ENCODE measurements around the gene ANLN.
"Not testable (repeated sequence)": the region's sequence is repeated elsewhere in the genome, so short reads cannot be mapped to it uniquely, and the experiment has no call there.

Gene ANLN

DNA sequence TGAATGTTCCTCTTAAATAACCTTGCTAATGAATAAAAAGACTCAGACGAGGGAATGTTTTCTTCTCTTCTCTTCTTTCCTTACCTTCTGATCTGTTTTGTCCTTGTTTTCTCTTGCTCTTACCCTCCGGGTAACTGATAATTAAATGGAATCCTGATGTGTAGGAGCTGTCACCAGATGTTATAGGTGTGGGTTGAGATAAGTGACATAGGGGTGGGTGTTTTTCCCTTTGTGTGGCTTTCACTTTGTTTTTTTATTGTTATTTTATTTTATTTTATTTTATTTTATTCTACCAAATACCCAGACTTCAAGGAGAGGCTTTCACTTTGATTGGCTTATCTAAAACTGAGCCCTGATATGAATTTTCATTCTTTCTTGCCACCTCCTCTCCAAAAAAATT is 25.5 kb downstream of the ANLN start:
- DNase-seq, result no peak

- DNase-seq, result no peak
These were observed 26.6 kb downstream of the ANLN start for GRCh38 chr7:36416251-36416650.

DNA sequence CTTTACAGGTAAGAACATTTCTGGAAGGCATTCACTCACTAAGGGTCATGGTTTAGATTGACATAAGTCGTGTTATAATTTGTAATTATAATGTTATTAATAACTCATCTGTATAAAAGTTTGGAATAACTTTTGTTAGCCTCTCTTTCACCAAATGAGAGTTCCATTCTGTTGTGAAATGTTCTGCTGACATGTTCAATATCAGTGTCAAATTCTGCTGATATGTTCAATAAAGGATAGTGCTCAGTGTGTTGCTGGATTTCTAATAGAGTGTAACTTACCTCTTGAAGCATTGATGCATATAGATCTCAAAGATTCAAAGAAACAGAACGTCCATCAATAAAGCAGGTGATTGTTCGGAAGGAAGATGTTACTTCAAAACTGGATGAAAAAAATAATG is 30.6 kb downstream of the ANLN start:
- DNase-seq, result no peak

- no peak for DNase-seq
These were observed 32.4 kb downstream of the ANLN start for GRCh38 chr7:36422072-36422471.

GRCh38 chr7:36423633-36424032 is 34.0 kb downstream of the ANLN start:
- DNase-seq, result no peak

- no peak for DNase-seq
These were observed 40.5 kb downstream of the ANLN start for GRCh38 chr7:36430186-36430585.

GRCh38 chr7:36430881-36431280 is 41.2 kb downstream of the ANLN start:
- DNase-seq, result no peak

DNA sequence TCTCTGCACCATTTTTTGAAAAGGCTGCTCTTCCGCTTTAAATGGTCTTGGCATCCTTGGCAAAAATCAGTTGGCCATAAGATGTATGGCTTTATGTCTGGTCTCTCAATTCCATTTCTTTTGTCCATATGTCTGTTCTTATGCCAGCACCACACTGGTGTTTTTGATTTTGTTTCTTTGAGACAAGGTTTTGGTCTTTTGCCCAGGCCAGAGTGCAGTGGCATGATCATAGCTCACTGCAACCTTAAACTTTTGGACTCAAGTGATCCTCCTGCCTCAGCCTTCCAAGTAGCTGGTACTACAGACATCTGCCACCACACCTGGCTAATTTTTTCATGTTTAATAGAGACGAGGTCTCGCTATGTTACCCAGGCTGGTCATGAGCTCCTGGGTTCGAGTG is 48.5 kb downstream of the ANLN start:
- no peak for DNase-seq

DNA sequence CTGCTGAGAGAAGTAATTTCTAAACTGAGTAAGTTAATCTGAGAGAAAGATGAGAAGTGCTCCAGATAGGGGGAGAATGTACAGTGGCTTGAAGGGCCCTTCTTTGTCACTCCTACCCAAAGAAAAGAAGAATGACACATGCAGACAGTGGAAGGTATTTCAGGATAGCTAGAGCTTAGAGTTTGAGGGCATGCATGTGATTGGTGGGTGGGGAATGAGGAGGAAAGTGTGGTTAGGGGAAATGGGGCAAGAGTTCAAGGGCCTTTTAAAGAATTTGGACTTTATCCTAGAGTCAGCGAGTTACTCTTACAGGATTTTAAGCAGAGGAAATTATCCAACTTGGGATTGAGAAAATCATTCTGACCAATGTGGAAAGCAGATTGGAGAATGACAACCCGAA is 50.0 kb downstream of the ANLN start:
- no peak for DNase-seq

GRCh38 chr7:36440880-36441279 is 51.2 kb downstream of the ANLN start:
- peak; percentile 2 for DNase-seq

- no peak for DNase-seq
These were observed 51.8 kb downstream of the ANLN start for GRCh38 chr7:36441344-36442022.

DNA sequence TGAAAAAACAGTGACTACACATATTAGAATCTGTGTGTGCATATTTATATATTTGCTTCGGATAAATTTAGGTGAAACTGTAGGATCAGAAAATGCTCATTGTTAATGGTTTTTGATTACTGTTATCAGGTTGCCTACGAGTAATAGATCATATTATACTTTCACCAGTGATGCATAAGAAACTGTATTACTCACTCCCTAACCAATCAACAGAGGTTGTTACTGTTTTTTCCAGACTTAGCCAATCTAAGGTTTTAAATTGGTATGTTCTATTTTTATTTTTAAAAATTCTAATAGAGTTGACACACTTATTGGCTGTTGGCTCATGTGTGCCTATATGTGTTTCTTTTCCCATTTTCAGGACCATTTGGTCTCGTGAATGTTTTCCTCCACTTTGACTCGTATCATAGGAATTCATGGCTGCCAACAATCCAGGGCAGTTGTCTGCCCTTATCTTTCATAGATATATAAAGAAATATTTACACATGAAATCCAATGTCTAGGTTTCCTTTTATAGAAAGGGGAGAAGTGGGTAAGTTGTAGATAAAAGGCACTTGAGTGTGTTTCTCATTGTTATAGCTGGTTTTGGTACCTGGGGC is 59.2 kb downstream of the ANLN start:
- DNase-seq, result no peak

- DNase-seq, result no peak
These were observed 60.0 kb downstream of the ANLN start for GRCh38 chr7:36449685-36450084.

DNA sequence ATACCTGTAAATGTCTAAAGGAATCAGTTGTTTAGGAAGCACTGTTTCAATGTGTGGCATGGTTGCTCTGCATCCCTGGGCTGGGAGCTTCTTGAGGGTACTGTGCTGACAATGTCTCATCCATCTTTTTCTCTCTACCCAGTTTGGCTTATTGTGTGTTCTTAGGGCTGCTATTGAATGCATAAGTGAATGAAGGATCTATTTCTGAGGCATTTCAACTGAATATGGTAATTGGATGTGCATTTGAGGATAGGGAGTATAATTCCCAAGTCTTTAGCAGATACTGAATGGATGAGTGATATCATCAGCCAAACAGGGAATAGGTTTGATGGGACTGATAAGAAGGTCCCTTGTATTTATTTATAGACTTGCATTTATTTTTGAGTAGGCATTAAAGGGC is 64.1 kb downstream of the ANLN start:
- DNase-seq, result no peak

DNA sequence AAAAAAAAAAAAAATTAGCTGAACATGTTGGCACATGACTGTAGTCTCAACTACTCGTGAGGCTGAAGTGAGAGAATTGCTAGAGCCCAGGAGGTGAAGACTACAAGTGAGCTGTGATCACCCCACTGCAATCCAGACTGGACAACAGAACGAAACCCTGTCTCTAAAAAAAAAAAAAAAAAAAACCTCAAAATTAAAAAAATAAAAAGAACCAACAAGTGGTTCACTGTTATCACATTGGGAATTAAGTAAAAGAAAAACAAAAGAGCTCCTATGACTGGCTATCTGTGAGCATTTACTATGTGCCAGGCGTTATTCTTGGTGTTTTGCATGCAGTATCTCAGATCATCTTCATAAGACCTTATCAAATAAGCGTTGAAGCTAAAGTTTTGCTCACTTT is 66.0 kb downstream of the ANLN start:
- no peak for DNase-seq

GRCh38 chr7:36456138-36456537 is 66.5 kb downstream of the ANLN start:
- no peak for DNase-seq

DNA sequence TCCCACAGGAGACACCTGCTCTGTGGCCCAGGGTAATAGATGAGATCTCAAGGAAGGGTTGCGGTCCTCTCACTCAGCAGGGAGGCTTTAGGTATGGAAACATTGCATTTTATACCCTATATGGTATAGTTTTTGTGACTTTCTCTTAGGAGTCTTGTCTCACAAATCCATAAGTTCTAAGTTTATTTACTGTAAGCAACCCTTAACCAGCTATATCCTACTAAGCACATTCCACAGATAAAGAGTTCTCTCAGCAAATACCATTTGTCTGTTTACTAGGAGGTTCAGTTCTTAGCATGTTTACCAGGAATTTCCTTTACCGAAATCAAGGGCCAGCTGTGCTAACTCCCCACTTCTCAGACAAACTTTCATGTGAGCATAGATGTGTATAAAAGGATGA is 66.9 kb downstream of the ANLN start:
- no peak for DNase-seq

DNA sequence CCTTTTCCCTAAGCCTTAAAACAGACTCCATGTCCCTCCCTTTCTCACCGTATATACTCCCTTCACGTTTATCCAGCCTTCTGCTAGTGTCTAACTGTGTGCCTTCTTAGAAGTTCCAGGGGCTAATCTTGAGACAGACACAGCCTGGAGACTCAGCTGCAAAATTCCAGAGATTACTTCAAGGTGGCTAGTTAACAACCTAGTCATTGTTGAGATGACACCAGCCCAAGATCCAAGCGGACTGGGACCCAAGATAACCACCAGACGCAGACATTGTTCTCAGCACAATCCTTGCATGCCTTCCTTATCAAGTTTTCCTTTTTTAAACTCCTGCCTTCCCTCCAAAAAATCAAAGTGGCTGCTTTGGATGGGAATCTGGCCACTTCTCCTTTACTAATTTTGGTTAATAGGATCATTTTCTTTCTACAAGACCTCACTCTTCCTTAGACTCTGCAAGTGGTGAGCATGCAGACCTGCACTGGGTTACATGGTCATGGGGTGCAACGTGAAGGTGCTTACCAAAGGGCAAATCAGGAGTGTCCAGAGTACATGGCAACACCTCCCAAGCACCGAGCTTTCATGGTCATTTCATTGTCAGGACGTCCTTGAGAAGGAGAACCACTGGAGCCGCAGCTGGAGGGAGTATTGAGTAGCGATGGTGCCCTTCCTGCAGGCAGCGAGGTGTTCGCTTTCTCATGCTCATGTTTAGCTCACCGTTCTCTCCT is 69.7 kb downstream of the ANLN start:
- DNase-seq, result no peak

DNA sequence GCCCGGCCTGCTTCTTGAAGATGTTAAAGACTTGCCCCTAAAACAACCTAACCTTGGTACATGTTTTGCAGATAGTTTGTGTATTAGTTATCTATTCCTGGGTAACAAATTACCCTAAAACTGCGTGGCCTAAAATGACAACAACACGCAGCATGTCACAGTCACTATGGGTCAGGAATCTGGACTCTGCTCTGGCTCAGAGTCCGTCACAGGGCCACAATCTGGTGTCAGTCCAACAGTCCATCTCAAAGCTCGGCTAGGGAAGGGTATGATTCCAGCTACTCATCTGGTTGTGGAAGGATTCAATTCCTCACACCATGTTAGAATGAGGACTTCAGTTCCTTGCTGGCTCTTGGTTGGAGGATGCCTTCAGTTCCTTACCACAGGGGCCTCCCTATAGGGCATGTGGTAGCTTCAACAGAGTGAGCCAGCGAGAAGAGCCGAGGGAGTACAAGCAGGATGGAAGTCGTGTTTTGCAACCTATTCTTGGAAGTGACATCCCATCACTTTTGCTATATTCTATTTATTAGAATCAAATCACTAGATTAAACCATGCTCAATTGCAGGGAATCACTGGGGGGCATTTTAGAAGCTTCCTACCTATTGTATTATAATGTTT is 71.3 kb downstream of the ANLN start:
- DNase-seq, result no peak

DNA sequence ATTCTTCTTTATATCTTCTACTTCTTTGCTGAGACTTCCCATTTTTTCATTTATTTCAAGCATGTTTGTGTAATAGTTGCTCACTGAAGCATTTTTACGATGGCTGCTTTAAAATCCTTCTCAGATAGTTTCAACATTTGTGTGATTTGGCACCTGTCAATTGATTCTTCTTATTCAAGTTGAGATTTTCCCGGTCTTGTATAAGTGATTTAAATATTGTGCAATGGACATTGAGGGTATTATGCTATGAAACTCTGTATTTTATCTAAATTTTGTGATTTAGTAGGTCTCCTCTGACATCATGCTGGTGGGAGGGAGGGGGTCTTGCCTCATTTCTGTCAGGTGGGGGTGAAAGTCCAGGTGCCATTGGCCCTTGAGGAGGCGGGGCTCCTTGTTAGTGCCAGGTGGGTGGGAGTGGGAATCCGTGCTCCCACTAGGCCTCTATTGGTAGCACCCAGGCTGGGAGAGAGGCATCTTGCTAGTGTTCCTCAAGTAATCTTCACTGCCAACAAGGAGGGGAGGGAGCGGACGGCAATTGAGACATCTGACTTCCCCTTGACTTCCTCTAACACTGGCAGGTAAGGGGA is 73.0 kb downstream of the ANLN start:
- no peak for DNase-seq

DNA sequence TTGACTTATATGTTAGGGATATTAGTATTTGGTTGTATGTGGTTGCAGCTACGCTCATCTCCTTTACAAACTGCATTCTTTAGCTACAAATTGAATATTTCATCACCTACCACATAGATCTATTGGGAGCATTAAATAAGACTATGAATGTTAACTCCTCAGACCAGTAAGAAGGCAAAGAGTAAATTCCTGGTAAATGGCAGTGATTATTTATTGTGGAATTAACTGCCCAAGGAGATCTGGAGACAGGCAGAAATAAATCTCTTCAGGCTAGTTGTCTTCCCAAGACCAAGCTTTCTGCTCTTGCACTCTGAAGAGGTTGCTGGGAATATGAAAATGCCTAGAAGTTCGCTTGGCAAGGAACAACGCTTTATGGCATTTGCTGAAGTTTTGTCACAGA is 74.6 kb downstream of the ANLN start:
- DNase-seq, result no peak

DNA sequence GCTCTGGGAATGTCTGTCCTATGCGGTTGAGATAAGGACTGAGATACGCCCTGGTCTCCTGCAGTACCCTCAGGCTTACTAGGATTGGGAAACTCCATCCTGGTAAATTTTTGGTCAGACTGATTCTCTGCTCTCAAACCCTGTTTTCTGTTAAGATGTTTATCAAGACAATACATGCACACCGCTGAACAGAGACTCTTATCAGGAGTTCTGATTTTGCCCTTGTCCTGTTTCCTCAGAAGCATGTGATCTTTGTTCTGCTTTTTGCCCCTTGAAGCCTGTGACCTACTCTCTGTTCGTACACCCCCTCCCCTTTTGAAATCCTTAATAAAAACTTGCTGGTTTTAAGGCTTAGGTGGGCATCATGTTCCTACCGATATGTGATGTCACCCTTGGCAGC is 76.3 kb downstream of the ANLN start:
- DNase-seq, result not testable (repeated sequence)

- no peak for DNase-seq
These were observed 78.9 kb downstream of the ANLN start for GRCh38 chr7:36468370-36469101.

All from COR-L47 (cell line).